Measurements from ENCODE around the gene LY6G6F.

LY6G6F gene

DNA sequence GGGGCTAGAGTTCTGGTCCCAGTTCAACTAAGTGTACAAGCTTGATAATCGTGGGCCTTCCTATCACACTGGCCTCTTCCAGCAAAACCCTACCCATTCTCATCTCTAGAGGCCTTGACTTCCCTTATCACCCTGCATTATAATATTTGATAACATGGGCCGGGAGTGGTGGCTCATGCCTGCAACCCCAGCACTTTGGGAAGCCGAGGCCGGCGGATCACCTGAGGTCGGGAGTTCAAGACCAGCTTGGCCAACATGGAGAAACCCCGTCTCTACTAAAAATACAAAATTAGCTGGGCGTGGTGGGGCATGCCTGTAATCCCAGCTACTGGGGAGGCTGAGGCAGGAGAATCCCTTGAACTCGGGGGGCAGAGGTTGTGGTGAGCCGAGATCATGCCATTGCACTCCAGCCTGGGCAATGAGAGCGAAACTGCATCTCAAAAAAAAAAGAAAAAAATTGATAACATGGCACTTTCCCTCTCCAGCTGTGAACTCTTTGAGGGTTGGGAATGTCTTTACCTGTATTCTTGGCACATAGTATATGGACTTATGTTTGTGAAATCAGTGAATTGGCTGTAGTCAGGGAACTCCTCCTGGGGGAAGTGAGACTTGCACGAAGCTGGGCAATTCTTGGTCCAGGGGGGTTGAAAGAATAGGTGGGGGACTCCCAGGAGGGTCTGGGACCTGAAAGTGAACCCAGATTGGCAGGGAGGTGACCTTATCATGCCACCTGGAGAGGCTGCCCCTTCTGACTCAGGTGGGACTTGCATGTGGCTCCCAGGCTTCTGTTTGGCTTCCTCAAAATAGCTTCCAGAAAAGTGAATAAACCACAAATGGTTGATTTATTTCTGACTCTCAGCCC is 45.2 kb upstream of the LY6G6F start:
- TF ChIP-seq, protein P1, sequence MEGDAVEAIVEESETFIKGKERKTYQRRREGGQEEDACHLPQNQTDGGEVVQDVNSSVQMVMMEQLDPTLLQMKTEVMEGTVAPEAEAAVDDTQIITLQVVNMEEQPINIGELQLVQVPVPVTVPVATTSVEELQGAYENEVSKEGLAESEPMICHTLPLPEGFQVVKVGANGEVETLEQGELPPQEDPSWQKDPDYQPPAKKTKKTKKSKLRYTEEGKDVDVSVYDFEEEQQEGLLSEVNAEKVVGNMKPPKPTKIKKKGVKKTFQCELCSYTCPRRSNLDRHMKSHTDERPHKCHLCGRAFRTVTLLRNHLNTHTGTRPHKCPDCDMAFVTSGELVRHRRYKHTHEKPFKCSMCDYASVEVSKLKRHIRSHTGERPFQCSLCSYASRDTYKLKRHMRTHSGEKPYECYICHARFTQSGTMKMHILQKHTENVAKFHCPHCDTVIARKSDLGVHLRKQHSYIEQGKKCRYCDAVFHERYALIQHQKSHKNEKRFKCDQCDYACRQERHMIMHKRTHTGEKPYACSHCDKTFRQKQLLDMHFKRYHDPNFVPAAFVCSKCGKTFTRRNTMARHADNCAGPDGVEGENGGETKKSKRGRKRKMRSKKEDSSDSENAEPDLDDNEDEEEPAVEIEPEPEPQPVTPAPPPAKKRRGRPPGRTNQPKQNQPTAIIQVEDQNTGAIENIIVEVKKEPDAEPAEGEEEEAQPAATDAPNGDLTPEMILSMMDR (IDR thresholded peaks at IDR 0.05), result no peak

DNA sequence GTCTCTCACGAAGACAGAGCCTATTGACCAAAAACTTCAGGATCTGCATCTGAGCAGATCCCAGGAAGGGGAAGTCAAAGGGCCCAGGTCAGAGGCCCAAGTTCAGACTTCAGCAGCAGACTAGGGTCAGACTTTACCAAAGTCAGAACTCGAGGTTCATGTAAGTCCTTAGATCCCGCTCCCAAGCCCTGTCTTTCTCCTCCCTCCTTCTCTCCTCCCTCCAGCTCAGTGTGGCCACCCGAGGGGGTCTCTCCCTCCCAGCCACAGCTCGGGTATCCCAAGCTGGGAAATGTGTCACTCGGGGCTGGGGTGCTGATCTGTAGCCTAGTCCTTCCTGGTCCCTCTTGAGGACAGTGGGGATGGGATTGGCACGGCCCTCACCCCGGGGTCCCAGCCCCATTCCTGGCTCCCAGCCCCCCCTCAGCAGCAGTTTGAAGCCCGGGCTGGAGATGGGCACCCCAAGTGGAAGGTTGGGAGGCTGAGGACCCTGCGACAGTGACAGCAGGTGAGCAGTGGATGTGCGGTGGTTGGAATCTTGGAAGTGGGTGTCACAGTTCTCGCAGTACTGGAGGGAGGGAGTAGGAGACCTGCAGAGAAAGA is 44.4 kb upstream of the LY6G6F start:
- TF ChIP-seq, protein P1 (IDR thresholded peaks at IDR 0.05), result no peak

DNA sequence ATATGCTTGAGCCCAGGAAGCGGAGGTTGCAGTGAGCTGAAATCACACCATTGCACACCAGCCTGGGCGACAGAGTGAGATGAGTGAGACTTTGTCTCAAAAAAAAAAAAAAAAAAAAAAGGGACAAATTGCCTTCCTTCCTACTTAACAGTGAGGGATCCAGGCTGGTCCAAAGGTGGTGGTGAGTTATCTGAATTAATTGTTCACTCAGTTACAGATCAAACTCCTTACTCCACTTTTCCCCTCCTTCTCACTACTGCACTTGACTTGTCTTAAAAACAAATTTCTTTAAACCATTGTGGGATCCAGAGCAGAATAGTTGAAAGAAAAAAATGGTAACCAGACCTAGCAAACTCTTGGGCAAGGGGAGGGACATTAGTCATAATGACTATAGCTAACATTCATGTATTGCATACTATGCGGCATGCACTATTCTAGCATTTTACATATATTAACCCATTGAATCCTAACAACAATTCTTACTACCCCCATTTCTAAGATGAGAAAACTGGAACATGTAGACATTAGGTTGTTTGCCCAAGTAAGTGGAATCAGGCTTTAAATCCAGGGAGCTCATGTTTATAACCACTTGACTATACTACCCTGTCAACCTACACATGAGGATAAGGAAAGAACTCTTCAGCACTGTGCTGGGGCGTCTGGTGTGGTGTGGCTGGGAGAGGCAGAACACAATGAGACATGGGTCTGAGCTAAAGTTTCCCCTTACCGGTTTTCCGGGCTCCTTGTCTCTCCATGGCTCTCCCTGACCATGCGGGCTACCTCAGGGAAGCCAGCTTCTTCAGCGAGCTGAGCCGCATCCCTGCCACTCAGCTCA is 43.3 kb upstream of the LY6G6F start:
- TF ChIP-seq, protein P1 (IDR thresholded peaks at IDR 0.05), result no peak

DNA sequence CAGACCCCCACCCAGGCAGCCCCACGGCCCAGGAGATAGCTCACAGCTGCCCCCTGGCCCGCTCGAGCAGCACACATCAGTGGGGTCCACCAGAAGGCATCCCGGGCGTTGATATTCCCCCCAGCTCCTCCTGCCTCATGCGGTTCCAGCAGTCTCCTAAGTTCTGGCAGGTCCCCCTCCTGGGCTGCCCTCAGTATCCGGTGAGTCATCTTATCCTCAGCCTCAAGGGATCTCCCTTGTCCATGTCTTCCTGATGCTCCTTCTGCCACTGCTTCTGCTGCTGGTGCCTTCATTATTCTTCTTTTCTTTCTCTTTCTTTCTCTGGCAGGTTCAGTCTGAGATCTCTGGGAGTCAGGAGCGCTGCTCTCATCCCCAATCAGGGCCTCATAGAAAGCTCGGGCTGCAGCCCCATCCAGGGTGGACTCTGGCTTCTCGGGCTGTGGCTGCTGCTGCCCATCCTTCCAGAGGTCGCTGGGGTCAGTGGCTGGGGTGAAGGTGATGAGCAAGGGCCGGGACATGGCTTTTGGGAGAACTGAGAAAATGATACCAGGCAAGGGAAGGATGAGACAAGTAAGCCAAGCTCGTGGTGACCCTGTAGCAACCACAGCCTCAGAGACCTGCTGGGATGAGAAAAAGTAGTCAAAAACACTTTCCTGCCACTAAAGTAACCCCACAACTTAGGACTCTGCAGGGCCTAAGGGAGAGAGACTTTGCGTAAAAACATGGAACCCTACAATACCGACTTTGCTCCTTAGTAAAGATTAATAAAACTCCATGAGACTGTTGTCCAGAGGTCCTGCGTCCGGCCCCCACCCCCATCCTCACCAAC is 42.5 kb upstream of the LY6G6F start:
- TF ChIP-seq, protein P1 (IDR thresholded peaks at IDR 0.05), result no peak

DNA sequence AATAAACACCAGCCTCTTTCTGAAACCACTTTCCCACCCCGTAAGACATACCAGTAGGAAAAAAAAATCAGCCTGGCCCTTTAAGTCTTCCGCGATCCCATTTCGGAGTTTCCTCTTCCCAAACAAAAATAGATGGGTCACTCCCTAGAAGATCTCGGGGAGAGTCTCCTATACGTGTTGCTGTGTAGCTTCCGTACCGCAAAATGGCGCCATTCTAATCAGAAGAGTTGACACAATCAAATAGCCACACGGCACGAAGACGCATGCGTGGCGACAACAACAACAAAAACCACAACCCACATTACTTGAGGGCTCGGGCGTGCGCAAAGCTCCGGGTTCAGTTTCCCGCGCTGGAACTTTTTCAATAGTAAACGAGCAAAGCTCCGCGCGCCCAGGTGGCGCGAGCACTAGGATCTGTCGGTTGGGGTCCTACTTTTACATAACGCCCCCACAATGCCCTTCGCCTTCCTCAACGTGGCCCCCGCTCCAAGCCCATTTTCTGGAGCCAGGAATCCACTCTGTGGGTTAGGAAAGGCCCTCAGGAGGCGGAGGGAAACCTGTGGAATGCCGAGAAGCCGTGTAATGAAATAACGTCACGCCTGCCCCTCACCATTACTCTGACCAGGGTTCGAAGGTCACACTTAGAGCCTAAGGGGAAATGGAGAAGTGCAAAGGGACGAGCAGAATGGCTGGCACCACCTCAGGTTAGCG is 41.7 kb upstream of the LY6G6F start, which contains the start of gene GPANK1:
GPANK1 (minus strand) TSS at position 208 of the 711 bp plus-strand sequence. CDS start 519 bp downstream, outside the sequence.
- TF ChIP-seq, protein P1 (IDR thresholded peaks at IDR 0.05), result no peak

DNA sequence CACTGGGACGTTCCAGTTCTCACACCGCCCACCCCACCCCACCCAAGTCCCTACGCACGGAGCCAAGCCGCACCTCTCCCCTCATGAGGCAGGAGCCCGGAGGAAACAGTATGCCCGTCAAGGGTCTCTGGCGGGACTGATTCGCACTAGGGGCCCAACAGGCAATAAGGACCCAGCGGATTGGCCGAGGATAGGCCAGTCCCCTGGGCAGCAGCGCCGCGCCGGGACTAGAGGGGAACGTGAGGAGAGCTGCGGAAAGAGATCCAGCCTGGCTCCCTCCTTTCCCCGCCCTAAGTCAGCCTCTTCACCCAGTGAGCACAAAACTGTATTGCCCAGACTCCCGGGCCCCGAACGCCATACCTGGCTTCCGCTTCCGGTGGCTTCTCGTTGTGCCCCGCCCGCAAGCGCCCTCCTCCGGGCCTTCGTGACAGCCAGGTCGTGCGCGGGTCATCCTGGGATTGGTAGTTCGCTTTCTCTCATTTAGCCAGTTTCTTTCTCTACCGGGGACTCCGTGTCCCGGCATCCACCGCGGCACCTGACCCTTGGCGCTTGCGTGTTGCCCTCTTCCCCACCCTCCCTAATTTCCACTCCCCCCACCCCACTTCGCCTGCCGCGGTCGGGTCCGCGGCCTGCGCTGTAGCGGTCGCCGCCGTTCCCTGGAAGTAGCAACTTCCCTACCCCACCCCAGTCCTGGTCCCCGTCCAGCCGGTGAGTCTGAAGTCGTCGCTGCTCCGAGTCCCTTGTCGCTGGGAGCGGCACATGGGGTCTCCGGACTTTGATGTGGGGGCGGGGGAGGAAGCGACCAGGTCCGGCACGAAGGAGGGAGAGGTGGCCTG is 40.9 kb upstream of the LY6G6F start, which contains the start of gene CSNK2B:
CSNK2B (plus strand) TSS at position 580 of the 836 bp plus-strand sequence. CDS start 752 bp downstream, outside the sequence.
- TF ChIP-seq, protein P1 (IDR thresholded peaks at IDR 0.05), result no peak

Data from LNCAP (cell line).